ENCODE data around the gene CALML5.

GRCh38 chr10:5538446-5538845 is 39.1 kb upstream of the CALML5 start:
- TF ChIP-seq EZH2 (IDR thresholded peaks at IDR 0.05) (no peak), CTCF (IDR thresholded peaks at IDR 0.05) (no peak)

All from neural progenitor cell (in vitro differentiated cells).